ENCODE results near the gene CSE1L.

The CSE1L gene

DNA sequence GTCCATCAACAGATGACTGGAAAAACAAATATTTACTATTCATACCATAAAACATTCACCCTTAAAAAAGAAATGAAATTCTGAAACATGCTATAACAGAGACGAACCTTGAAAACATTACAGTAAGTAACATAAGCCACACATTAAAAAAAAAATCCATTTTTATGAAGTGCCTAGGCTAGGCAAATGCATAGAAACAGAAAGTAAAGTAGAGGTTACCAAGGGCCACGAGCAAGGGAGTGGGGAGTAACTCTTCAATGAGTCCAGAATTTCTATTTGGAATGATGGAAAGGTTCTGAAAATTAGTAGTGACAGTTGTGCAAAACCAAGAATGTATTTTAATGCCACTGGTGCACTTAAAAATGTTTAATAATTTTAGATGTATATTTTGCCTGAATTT is 94.3 kb downstream of the CSE1L start (continued):
- TF ChIP-seq ZNF221 (tag by site-specific recombination; IDR thresholded peaks at IDR 0.05; ENCODE audit: borderline replicate concordance) = no peak
- TF ChIP-seq IKZF3 (tag by site-specific recombination; IDR thresholded peaks at IDR 0.05) = no peak
- no peak for TF ChIP-seq ZNF585B (tag by site-specific recombination; IDR thresholded peaks at IDR 0.05)
- TF ChIP-seq, protein P1, sequence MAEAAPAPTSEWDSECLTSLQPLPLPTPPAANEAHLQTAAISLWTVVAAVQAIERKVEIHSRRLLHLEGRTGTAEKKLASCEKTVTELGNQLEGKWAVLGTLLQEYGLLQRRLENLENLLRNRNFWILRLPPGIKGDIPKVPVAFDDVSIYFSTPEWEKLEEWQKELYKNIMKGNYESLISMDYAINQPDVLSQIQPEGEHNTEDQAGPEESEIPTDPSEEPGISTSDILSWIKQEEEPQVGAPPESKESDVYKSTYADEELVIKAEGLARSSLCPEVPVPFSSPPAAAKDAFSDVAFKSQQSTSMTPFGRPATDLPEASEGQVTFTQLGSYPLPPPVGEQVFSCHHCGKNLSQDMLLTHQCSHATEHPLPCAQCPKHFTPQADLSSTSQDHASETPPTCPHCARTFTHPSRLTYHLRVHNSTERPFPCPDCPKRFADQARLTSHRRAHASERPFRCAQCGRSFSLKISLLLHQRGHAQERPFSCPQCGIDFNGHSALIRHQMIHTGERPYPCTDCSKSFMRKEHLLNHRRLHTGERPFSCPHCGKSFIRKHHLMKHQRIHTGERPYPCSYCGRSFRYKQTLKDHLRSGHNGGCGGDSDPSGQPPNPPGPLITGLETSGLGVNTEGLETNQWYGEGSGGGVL (tag by site-specific recombination; IDR thresholded peaks at IDR 0.05) = no peak
- no peak for TF ChIP-seq ZNF549 (tag by site-specific recombination; IDR thresholded peaks at IDR 0.05)
- no peak for TF ChIP-seq ZNF514 (tag by site-specific recombination; IDR thresholded peaks at IDR 0.05)
- TF ChIP-seq SP2 (tag by site-specific recombination; IDR thresholded peaks at IDR 0.05) = no peak
- no peak for TF ChIP-seq ZNF837 (tag by site-specific recombination; IDR thresholded peaks at IDR 0.05)
- no peak for TF ChIP-seq ZNF146 (tag by site-specific recombination; IDR thresholded peaks at IDR 0.05)

DNA sequence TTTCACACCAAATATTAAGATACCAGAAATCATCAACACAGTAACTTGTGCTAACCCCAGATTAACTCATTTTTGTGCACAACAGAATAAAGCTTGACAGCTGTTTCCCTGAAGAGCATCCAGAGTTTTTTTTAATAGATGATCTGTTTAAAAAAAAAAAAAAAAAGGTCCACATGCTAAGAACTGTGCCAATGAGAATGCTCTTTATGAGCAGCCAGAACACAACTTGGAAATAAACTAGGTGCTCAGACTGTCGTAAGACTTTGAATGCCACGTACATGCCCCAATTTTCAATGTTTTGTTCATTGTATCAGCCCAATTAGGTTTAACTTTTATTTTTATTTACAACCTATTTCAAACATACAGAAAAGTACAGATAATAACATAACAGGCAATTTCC is 94.7 kb downstream of the CSE1L start:
- H3K4me1 ChIP-seq (ENCODE audit: control insufficient read depth, insufficient read depth, low read length) = no peaks in the 10 kb centered on the region
- CTCF ChIA-PET = no interaction called here
- no peak overlapping the region for H3K4me3 ChIP-seq (ENCODE audit: low read depth, low read length)
- H3K36me3 ChIP-seq (ENCODE audit: control insufficient read depth in 2 of 2, insufficient read depth in 1 of 2, low read length in 2 of 2) = peaks cover 7 to 31% of the 10 kb centered on the region in 2 experiments; a peak in 2 of 3 replicates
- H3K27ac ChIP-seq (ENCODE audit: extremely low read depth, low read depth, low read length) = no peak overlapping the region
- H3K9me3 ChIP-seq (ENCODE audit: control insufficient read depth, insufficient read depth, low read depth, low read length) = no peaks in the 10 kb centered on the region
- POLR2A ChIA-PET = no interaction called here
- TF ChIP-seq ZNF585B (tag by site-specific recombination; IDR thresholded peaks at IDR 0.05) (no peak), ZNF501 (tag by site-specific recombination; IDR thresholded peaks at IDR 0.05) (no peak)

All from HEK293 (cell line).